Heart left ventricle (tissue), 16 donors: ENCODE measurements around the gene JPH3. TPM values are rescaled to one million over a fixed set of nuclear protein-coding genes. Genes with fewer than 3 reads are reported as not detected.

Source experiments
- ATAC-seq, 4 donors: fragments of 200-7000 bp; cut with Tn5 transposase; one replicate each; pipeline ENCODE4 v1.9.1; 2020 to 2022; ENCODE audit warnings: moderate library complexity in 4 of 4, mild to moderate bottlenecking in 3 of 4, moderate number of reproducible peaks in 1 of 4
- DNase-seq, 5 donors: peaks; one replicate each; pipeline ENCODE4 v3.0.0-alpha.2; 2020
- H3K27ac ChIP-seq, 12 donors: fragments of 200-600 bp; sonication (generic) in 4 of 12; one replicate each; pipeline versions ENCODE4 v1.5.0 to v1.8.0; 2016 to 2022; ENCODE audit warnings: mild to moderate bottlenecking in 2 of 12
- H3K27me3 ChIP-seq, 9 donors: fragments of 200-600 bp; sonication (generic) in 2 of 9; one replicate each; pipeline versions ENCODE4 v1.5.1 to v1.8.0; 2016 to 2022; ENCODE audit warnings: mild to moderate bottlenecking in 3 of 9
- H3K36me3 ChIP-seq, 9 donors: fragments of 200-600 bp; sonication (generic) in 2 of 9; one replicate each; pipeline versions ENCODE4 v1.5.0 to v1.8.0; 2018 to 2022; ENCODE audit warnings: mild to moderate bottlenecking in 2 of 9
- H3K4me1 ChIP-seq, 12 donors: fragments of 200-600 bp; sonication (generic) in 4 of 12; one replicate each; pipeline versions ENCODE4 v1.5.0 to v1.8.0; 2016 to 2022; ENCODE audit warnings: mild to moderate bottlenecking in 3 of 12
- H3K4me3 ChIP-seq, 12 donors: fragments of 200-600 bp; sonication (generic) in 4 of 12; one replicate each; pipeline versions ENCODE4 v1.5.0 to v1.8.0; 2017 to 2022; ENCODE audit warnings: mild to moderate bottlenecking in 9 of 12, moderate library complexity in 4 of 12
- H3K9me3 ChIP-seq, 12 donors: fragments of 200-600 bp; sonication (generic) in 4 of 12; one replicate each; pipeline versions ENCODE4 v1.5.0 to v1.8.0; 2016 to 2022; ENCODE audit warnings: mild to moderate bottlenecking in 1 of 12
- POLR2A ChIP-seq, 2 donors: fragments of 450-650 bp; IDR thresholded peaks; one replicate each; pipeline ENCODE4 v1.6.1; 2017; ENCODE audit warnings: antibody characterized with exemption in 2 of 2, mild to moderate bottlenecking in 2 of 2, moderate library complexity in 2 of 2
- WGBS, 4 donors: extraction: QIAGEN DNeasy Blood & Tissue Kit in 2 of 4; methylation state at CpG; one replicate each; pipeline versions ENCODE4 v1.1.5 to v1.1.7; 2013 to 2018; 5-methylcytosine and 5-hydroxymethylcytosine counted together
- intact Hi-C, 10 donors: fragments of 100-400 bp; cut with DNase I; formaldehyde crosslinking; loops; one replicate each; pipeline versions ENCODE4 v1.11.1 to v1.14.2; 2022
- polyA plus RNA-seq, 2 donors: library from polyadenylated mRNA; stranded (reverse); fragments of 200-250 nt; gene quantifications; one replicate each; pipeline ENCODE4 v1.2.3, GENCODE V29; 2013
- total RNA-seq, 9 donors: library from RNA; depleted of rRNA in 2 of 9; stranded (reverse); fragments of >200 nt in 2 of 9; fragmentation: NEBNext Ultra II Directional in 3 of 9; extraction: Animal tissue kit (Norgen Biotek cat#: 25700) in 3 of 9; gene quantifications; one replicate each; pipeline versions ENCODE4 v1.1.0 to v1.2.4, GENCODE V29; 2016 to 2023
- TF ChIP-seq, protein P1 (sequence below), 12 donors: fragments of 200-600 bp; sonication (generic) in 4 of 12; IDR thresholded peaks; one replicate each; pipeline versions ENCODE4 v1.5.0 to v1.8.0; 2018 to 2022; ENCODE audit warnings: antibody characterized with exemption in 12 of 12, mild to moderate bottlenecking in 5 of 12
- donor health status: ischemic (EF 13 %, LVEDD 7.1; RV severe dilation, severe dysfunction).
- donor health status: healthy with polysubstance abuse.
- donor health status: DM: no; HTN: yes; CAD: no.
- donor health status: DM: no; HTN: no; CAD: no.
- donor health status: ischemic (EF 25% LVEDD 6.9; RV normal size, moderate dysfunction).
- donor health status: ischemic (EF 25% LVEDD 5.7; RV mildly dilated, moderate dysfunction).
- donor health status: healthy.
- donor health status: DM: yes; HTN: yes; CAD: no.
- donor health status: ischemic (EF 35%, LVEDD 5.7; RV mildly dilated, moderate dysfunction).
- donor health status: nonischemic (EF 11% LVEDD 7.7; RV severe dilation, severe dysfunction).
- donor health status: DM: yes; HTN: yes; CAD: no.
- donor health status: PGD.
- donor health status: ischemic (EF 29% LVEDD 5.4; RV normal size, mild dysfunction).
- donor health status: nonischemic (EF 23%, LVEDD 6.1; RV moderate dilation, normal function).

The JPH3 gene
- total and polyA plus RNA-seq, 11 donors, result 0.03 to 0.58 (median 0.21) TPM; not detected in 7

DNA sequence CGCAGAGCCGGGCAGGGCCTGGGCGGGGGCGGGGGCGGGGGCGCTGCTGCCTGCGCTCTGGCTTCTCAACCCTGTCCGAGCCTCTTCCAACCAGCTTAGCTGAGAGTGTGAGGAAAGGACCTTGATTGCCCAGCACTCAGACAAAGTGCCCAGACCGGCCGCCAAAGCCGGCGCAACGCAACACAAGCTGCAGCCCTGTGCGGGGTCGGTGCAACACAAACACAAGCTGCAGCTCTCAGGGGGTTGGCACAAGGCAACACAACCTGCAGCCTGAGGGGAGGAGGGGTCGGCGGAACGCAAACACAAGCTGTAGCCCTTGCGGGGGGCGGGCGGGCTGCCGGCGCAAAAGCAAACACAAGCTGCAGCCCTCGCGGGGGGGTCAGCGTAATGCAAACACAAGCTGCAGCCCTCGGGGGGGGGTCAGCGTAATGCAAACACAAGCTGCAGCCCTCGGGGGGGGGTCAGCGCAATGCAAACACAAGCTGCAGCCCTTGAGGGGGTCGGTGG lies 103.5 kb downstream of the JPH3 start:
- intact Hi-C loops, result no loop called here
- no peak for DNase-seq
- TF ChIP-seq, protein P1, sequence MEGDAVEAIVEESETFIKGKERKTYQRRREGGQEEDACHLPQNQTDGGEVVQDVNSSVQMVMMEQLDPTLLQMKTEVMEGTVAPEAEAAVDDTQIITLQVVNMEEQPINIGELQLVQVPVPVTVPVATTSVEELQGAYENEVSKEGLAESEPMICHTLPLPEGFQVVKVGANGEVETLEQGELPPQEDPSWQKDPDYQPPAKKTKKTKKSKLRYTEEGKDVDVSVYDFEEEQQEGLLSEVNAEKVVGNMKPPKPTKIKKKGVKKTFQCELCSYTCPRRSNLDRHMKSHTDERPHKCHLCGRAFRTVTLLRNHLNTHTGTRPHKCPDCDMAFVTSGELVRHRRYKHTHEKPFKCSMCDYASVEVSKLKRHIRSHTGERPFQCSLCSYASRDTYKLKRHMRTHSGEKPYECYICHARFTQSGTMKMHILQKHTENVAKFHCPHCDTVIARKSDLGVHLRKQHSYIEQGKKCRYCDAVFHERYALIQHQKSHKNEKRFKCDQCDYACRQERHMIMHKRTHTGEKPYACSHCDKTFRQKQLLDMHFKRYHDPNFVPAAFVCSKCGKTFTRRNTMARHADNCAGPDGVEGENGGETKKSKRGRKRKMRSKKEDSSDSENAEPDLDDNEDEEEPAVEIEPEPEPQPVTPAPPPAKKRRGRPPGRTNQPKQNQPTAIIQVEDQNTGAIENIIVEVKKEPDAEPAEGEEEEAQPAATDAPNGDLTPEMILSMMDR (IDR thresholded peaks at IDR 0.05), result no peak
- no peak for TF ChIP-seq POLR2A (IDR thresholded peaks at IDR 0.05)
- Histone ChIP-seq H3K4me1 (peaks cover 0 to 15% (median 0%) of the 10 kb centered on the region in 12 donors), H3K27me3 (no peaks in the 10 kb centered on the region), H3K27ac (no peak overlapping the region), H3K36me3 (peaks cover 0 to 61% (median 39%) of the 10 kb centered on the region in 9 donors), H3K9me3 (no peaks in the 10 kb centered on the region), H3K4me3 (no peak overlapping the region)
- no peak for ATAC-seq
- WGBS, 4 donors, result 76 to 83% (median 78%) methylated on average over 21 to 31 of the region's 31 CpGs

DNA sequence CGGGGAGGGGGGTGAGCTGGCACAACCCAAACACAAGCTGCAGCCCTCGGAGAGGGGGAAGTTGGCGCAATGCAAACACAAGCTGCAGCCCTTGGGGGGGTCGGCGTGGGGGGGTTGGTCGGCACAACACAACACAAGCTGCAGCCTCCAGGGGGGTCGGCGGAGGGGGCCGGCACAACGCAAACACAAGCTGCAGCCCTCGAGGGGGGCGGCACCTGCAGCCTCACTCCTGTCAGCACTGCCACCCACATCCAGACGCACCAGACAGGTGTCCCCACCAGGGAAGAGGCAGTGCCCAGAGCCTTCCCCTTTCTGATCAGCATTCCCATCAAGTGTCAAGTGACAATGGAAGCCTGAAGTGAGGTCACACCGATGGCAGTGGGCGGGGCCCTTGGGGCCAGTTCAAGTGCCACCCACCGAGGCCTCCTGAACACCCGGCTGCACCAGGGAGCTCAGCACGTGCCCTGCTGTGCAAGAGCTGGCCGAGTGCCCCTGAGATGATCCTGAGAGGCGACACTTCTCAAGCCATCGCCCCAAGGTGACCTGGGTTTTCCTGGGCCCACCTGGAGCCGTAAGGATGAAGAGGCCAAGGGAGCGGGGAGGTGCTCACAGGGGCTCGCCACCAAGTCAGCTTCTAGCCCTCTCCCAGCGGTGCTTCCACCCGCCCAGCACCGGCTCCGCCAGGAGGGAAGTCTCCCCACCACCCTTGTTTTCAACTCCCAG lies 104.1 kb downstream of the JPH3 start:
- 78 to 84% (median 81%) methylated on average over 18 to 28 of the region's 28 CpGs for WGBS, 4 donors
- DNase-seq, result no peak
- H3K9me3 ChIP-seq, result no peaks in the 10 kb centered on the region
- intact Hi-C loops, result no loop called here
- no peak for ATAC-seq
- H3K27me3 ChIP-seq, result no peaks in the 10 kb centered on the region
- H3K36me3 ChIP-seq, result peaks cover 0 to 64% (median 39%) of the 10 kb centered on the region in 9 donors
- peaks cover 0 to 15% (median 0%) of the 10 kb centered on the region in 12 donors for H3K4me1 ChIP-seq
- TF ChIP-seq POLR2A (IDR thresholded peaks at IDR 0.05), result no peak
- TF ChIP-seq, protein P1 (IDR thresholded peaks at IDR 0.05), result no peak
- H3K4me3 ChIP-seq, result no peak overlapping the region
- H3K27ac ChIP-seq, result no peak overlapping the region

DNA sequence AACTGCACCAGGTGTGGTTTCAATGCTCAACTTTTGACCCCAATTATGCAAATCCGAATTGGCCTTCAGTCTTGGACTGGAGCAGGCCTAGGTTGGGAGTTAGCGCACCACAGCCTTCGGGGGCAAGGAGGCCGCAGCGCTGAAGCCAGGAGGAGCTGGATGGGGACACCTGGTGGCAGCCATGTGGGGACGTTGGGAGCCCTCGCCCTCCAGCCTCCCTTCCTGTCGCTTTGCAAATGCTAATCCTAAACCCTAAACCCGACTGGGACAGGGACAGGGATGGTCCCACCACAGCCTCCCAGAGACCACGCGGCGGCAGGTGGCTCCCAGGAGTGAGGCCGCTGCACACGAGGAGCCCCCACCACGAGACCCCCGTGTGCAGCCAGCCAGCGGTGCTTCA lies 104.8 kb downstream of the JPH3 start:
- intact Hi-C loops, result no loop called here
- TF ChIP-seq, protein P1 (IDR thresholded peaks at IDR 0.05), result no peak
- TF ChIP-seq POLR2A (IDR thresholded peaks at IDR 0.05), result no peak
- no peak for DNase-seq
- ATAC-seq, result no peak
- Histone ChIP-seq H3K27me3 (no peaks in the 10 kb centered on the region), H3K27ac (no peak overlapping the region), H3K9me3 (no peaks in the 10 kb centered on the region), H3K36me3 (peaks cover 0 to 63% (median 39%) of the 10 kb centered on the region in 9 donors), H3K4me3 (no peak overlapping the region), H3K4me1 (peaks cover 0 to 13% (median 0%) of the 10 kb centered on the region in 12 donors)
- WGBS, 4 donors, result 92% methylated on average over 17 of the region's 17 CpGs

DNA sequence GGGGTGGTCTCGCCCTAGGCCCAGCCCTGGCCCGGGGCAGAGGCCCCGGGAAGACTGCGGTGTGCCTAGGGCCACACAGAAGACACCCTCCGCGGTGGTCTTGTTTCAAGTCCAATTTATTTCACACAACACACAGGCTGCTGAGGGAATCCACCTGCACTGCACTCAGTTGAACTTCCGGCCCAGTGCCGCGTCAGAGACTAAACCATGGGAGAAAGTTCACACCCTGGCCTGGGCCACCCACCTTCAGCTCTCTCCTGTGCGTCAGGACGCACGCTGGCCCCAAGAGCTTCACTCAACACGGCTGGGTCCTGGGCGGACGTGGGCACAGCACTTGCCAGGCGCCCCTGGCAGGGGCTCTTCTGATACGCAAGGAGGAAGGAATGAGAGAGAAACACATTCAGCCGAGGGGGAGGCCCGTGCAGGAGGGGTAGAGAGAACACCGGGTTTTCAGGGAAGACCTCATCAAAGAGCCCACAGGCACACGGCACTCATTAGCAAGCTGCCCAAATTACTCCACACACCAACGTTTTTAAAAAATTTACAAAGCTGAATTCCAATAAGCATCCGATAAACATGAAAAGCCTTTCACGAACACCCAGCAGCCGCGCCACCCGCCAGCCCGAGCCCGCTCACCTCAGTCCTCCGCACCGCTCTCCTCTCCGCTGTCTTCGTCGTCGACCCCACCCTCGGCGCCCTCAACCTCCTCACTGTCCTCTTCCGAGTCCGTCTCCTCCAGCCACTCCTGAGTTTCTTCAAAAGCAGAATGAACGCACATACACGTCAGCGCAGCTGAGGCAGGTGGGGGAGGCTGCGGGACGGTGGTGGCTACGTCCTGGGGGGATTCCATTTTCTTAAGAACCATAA lies 105.6 kb downstream of the JPH3 start:
- Histone ChIP-seq H3K27ac (no peak overlapping the region), H3K4me3 (no peak overlapping the region), H3K36me3 (peaks cover 0 to 63% (median 38%) of the 10 kb centered on the region in 9 donors), H3K27me3 (no peaks in the 10 kb centered on the region), H3K9me3 (no peaks in the 10 kb centered on the region), H3K4me1 (peaks cover 0 to 5% (median 0%) of the 10 kb centered on the region in 12 donors)
- DNase-seq (no peak), ATAC-seq (no peak)
- intact Hi-C loops, result no loop called here
- TF ChIP-seq, protein P1 (IDR thresholded peaks at IDR 0.05), result no peak
- TF ChIP-seq POLR2A (IDR thresholded peaks at IDR 0.05), result no peak
- WGBS, 4 donors, result 93 to 96% (median 94%) methylated on average over 42 to 45 of the region's 45 CpGs
